Measurements from ENCODE around the gene TM2D1. TPM values are rescaled to one million over a fixed set of nuclear protein-coding genes. Genes with fewer than 3 reads are reported as not detected.

The TM2D1 gene
- polyA plus RNA-seq, 1 donor from 2014 or later: 161 TPM

DNA sequence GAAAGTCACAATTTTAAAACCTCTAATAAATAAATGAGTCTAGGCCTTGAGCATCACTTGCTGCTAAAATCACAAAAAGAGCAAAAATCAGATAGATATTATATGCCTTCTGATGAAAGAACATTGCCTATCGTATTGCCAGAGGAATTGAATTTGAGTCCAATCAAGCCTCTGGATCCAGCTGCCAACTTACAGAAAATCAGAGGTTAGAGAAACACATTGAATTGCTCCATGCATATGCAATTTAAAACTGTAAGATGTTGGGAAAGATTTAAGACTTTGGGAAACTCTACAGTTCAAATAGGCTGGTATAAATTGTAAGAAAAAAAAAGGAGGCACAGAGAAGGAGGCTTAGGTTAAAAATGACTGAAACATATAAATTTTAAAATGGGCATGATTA, 93.5 kb downstream of the TM2D1 start:
- H3K9me2 ChIP-seq (ENCODE audit: insufficient read depth, low read length): no peaks in the 10 kb centered on the region
- TF ChIP-seq, protein P1, sequence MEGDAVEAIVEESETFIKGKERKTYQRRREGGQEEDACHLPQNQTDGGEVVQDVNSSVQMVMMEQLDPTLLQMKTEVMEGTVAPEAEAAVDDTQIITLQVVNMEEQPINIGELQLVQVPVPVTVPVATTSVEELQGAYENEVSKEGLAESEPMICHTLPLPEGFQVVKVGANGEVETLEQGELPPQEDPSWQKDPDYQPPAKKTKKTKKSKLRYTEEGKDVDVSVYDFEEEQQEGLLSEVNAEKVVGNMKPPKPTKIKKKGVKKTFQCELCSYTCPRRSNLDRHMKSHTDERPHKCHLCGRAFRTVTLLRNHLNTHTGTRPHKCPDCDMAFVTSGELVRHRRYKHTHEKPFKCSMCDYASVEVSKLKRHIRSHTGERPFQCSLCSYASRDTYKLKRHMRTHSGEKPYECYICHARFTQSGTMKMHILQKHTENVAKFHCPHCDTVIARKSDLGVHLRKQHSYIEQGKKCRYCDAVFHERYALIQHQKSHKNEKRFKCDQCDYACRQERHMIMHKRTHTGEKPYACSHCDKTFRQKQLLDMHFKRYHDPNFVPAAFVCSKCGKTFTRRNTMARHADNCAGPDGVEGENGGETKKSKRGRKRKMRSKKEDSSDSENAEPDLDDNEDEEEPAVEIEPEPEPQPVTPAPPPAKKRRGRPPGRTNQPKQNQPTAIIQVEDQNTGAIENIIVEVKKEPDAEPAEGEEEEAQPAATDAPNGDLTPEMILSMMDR (IDR thresholded peaks at IDR 0.05; ENCODE audit: poor library complexity, severe bottlenecking): no peak
- TF ChIP-seq POLR2AphosphoS5 (IDR thresholded peaks at IDR 0.05) (no peak), MXI1 (conservative IDR thresholded peaks at IDR 0.05; ENCODE audit: poor library complexity, severe bottlenecking) (no peak), EP300 (conservative IDR thresholded peaks at IDR 0.05; ENCODE audit: poor library complexity, severe bottlenecking) (no peak), EZH2 (IDR thresholded peaks at IDR 0.05; ENCODE audit: borderline replicate concordance, insufficient read depth, low read length, poor library complexity, severe bottlenecking) (no peak), SMC3 (conservative IDR thresholded peaks at IDR 0.05; ENCODE audit: poor library complexity) (no peak), TAF1 (IDR thresholded peaks at IDR 0.05; ENCODE audit: low read depth) (no peak), RAD21 (conservative IDR thresholded peaks at IDR 0.05) (no peak)
- TF ChIP-seq, protein P2, sequence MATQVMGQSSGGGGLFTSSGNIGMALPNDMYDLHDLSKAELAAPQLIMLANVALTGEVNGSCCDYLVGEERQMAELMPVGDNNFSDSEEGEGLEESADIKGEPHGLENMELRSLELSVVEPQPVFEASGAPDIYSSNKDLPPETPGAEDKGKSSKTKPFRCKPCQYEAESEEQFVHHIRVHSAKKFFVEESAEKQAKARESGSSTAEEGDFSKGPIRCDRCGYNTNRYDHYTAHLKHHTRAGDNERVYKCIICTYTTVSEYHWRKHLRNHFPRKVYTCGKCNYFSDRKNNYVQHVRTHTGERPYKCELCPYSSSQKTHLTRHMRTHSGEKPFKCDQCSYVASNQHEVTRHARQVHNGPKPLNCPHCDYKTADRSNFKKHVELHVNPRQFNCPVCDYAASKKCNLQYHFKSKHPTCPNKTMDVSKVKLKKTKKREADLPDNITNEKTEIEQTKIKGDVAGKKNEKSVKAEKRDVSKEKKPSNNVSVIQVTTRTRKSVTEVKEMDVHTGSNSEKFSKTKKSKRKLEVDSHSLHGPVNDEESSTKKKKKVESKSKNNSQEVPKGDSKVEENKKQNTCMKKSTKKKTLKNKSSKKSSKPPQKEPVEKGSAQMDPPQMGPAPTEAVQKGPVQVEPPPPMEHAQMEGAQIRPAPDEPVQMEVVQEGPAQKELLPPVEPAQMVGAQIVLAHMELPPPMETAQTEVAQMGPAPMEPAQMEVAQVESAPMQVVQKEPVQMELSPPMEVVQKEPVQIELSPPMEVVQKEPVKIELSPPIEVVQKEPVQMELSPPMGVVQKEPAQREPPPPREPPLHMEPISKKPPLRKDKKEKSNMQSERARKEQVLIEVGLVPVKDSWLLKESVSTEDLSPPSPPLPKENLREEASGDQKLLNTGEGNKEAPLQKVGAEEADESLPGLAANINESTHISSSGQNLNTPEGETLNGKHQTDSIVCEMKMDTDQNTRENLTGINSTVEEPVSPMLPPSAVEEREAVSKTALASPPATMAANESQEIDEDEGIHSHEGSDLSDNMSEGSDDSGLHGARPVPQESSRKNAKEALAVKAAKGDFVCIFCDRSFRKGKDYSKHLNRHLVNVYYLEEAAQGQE (IDR thresholded peaks at IDR 0.05; ENCODE audit: borderline replicate concordance): no peak
- no peaks in the 10 kb centered on the region for H3K36me3 ChIP-seq (ENCODE audit: insufficient read depth, low read length)

More for the DNA sequence above, 93.5 kb downstream of the TM2D1 start:
- Histone ChIP-seq H3K9ac (ENCODE audit: low read length) (no peak overlapping the region), H3K27me3 (ENCODE audit: insufficient read depth, low read depth, low read length) (no peaks in the 10 kb centered on the region), H3K4me3 (ENCODE audit: low read length) (no peak overlapping the region), H3K79me2 (replicated peaks; ENCODE audit: insufficient read depth, low read length) (no peaks in the 10 kb centered on the region), H2AFZ (ENCODE audit: low read depth, low read length) (no peak overlapping the region), H3K27ac (ENCODE audit: low read length) (no peak overlapping the region), H4K20me1 (ENCODE audit: insufficient read depth) (no peaks in the 10 kb centered on the region), H3K4me2 (ENCODE audit: low read length) (no peak overlapping the region), H3K9me3 (ENCODE audit: low read length) (no peaks in the 10 kb centered on the region), H3F3A (ENCODE audit: insufficient read depth, low read length, poor library complexity, severe bottlenecking) (no peaks in the 10 kb centered on the region)

Other genes with a start within 250 kb of the TM2D1 start
- 7.8 and 9.9 TPM in 2 replicates for gene PATJ, start 17.3 kb upstream of the TM2D1 start, polyA plus RNA-seq

Data from neural cell (in vitro differentiated cells).